ENCODE results near the gene SEC61G.

- TF ChIP-seq, protein P1, sequence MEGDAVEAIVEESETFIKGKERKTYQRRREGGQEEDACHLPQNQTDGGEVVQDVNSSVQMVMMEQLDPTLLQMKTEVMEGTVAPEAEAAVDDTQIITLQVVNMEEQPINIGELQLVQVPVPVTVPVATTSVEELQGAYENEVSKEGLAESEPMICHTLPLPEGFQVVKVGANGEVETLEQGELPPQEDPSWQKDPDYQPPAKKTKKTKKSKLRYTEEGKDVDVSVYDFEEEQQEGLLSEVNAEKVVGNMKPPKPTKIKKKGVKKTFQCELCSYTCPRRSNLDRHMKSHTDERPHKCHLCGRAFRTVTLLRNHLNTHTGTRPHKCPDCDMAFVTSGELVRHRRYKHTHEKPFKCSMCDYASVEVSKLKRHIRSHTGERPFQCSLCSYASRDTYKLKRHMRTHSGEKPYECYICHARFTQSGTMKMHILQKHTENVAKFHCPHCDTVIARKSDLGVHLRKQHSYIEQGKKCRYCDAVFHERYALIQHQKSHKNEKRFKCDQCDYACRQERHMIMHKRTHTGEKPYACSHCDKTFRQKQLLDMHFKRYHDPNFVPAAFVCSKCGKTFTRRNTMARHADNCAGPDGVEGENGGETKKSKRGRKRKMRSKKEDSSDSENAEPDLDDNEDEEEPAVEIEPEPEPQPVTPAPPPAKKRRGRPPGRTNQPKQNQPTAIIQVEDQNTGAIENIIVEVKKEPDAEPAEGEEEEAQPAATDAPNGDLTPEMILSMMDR (IDR thresholded peaks at IDR 0.05): no peak
- no peak for TF ChIP-seq EZH2 (IDR thresholded peaks at IDR 0.05; ENCODE audit: borderline replicate concordance, insufficient read depth, low read depth, low read length, poor library complexity, severe bottlenecking)
Observed at GRCh38 chr7:54725255-54725654, 33.8 kb downstream of the SEC61G start.
